ENCODE measurements around the gene IL17D.

DNA sequence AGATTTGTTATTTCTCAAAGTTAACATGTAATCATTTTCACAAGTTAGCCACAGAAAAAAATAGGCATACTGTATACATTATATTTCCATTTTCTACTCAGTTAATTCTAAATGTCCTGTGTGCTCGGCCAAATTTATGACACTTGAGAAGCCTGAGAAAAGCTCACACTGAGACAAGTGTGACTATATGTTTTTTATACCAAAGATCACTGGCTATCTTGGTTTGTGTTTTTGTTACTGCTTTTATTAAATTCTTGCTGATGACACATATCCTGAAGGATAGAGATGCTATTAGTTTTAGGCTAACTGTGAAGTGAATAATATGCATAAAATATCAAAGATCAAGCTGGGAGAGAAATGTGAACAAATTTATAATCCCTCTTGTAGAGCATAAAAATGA, 49.3 kb upstream of the IL17D start:
- TF ChIP-seq YY1 (IDR thresholded peaks at IDR 0.05; ENCODE audit: low read depth, low read length): no peak
- TF ChIP-seq POLR2A (IDR thresholded peaks at IDR 0.05; ENCODE audit: low read depth, low read length): no peak
- TF ChIP-seq, protein P1, sequence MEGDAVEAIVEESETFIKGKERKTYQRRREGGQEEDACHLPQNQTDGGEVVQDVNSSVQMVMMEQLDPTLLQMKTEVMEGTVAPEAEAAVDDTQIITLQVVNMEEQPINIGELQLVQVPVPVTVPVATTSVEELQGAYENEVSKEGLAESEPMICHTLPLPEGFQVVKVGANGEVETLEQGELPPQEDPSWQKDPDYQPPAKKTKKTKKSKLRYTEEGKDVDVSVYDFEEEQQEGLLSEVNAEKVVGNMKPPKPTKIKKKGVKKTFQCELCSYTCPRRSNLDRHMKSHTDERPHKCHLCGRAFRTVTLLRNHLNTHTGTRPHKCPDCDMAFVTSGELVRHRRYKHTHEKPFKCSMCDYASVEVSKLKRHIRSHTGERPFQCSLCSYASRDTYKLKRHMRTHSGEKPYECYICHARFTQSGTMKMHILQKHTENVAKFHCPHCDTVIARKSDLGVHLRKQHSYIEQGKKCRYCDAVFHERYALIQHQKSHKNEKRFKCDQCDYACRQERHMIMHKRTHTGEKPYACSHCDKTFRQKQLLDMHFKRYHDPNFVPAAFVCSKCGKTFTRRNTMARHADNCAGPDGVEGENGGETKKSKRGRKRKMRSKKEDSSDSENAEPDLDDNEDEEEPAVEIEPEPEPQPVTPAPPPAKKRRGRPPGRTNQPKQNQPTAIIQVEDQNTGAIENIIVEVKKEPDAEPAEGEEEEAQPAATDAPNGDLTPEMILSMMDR (IDR thresholded peaks at IDR 0.05 in 2 of 3, conservative IDR thresholded peaks at IDR 0.05 in 1 of 3; ENCODE audit: control insufficient read depth in 2 of 3, extremely low read depth in 1 of 3, insufficient read depth in 1 of 3, low read depth in 3 of 3, low read length in 3 of 3): no peak
- no peak for TF ChIP-seq EZH2 (IDR thresholded peaks at IDR 0.05; ENCODE audit: borderline replicate concordance, control insufficient read depth, low read depth, low read length)
- TF ChIP-seq EED (IDR thresholded peaks at IDR 0.05; ENCODE audit: low read depth): no peak
- TF ChIP-seq, protein P2, sequence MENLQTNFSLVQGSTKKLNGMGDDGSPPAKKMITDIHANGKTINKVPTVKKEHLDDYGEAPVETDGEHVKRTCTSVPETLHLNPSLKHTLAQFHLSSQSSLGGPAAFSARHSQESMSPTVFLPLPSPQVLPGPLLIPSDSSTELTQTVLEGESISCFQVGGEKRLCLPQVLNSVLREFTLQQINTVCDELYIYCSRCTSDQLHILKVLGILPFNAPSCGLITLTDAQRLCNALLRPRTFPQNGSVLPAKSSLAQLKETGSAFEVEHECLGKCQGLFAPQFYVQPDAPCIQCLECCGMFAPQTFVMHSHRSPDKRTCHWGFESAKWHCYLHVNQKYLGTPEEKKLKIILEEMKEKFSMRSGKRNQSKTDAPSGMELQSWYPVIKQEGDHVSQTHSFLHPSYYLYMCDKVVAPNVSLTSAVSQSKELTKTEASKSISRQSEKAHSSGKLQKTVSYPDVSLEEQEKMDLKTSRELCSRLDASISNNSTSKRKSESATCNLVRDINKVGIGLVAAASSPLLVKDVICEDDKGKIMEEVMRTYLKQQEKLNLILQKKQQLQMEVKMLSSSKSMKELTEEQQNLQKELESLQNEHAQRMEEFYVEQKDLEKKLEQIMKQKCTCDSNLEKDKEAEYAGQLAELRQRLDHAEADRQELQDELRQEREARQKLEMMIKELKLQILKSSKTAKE (IDR thresholded peaks at IDR 0.05; ENCODE audit: low read depth, poor library complexity, severe bottlenecking): no peak
